HG03342 (cell line): ENCODE data around the gene SMYD3.
"Not testable (repeated sequence)": the region's sequence is repeated elsewhere in the genome, so short reads cannot be mapped to it uniquely, and the experiment has no call there.

Experiments used
- ATAC-seq: cut with Tn5 transposase; IDR thresholded peaks from one replicate; pipeline ENCODE4 v1.9.1; 2021; ENCODE audit warnings: mild to moderate bottlenecking, moderate library complexity; ENCODE audit not compliant: unreplicated experiment

The SMYD3 gene

DNA sequence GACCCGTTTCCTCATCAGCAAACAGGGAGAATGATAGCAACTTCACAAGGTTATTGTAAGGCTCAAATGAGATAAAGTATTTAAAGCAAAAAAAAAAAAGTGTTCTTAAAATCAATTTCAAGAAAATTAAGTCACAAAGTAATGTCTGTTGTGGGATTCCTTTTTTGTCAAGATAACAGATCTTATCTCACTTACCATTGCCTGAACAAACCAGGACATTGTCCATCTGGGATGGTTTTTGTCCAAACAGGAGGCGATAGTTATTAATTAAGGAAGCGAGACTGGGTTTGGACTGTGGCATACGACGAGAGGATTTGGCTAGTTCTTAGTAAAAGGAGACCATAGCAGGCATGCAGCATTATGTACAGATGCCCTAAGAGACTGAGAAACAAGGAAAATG is 458.4 kb downstream of the SMYD3 start:
- ATAC-seq, result no peak

DNA sequence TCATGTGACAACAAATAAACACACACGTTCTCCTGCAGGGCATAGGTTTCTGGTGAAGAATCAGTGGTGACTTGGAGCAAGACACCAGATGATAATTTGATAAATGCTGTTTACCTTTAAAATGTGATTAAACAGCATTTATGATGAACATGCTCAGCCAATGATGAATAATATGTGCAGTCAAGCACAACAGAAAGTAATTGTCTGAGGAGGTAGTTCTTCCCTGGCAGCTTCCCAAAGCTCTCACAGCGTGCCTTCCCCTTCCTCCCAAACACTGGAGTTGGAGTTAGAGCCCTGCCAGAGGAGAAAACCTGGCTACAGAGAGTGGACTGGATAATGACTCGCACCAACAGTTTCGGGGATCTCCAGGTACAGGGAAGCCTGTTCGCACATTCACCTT is 463.5 kb downstream of the SMYD3 start:
- ATAC-seq, result no peak

DNA sequence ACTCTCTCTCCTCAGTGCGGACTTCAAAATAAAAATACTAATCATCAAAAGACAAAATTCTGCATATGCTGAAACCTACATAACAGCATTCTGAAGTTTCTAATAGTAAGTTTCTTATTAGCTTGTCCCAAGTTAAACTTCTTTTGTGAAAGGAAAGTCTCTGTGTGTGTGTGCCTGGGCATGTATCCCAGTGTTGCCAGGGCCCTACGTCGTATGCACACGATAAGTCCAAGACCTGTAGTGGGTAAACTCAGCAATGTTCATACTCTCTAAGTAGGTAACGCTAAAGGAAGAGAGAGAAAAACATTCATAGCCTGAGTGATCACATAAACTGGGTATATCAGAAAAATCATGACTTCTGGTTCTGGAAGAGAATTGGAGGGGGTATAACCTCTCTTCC is 465.7 kb downstream of the SMYD3 start:
- ATAC-seq, result no peak

DNA sequence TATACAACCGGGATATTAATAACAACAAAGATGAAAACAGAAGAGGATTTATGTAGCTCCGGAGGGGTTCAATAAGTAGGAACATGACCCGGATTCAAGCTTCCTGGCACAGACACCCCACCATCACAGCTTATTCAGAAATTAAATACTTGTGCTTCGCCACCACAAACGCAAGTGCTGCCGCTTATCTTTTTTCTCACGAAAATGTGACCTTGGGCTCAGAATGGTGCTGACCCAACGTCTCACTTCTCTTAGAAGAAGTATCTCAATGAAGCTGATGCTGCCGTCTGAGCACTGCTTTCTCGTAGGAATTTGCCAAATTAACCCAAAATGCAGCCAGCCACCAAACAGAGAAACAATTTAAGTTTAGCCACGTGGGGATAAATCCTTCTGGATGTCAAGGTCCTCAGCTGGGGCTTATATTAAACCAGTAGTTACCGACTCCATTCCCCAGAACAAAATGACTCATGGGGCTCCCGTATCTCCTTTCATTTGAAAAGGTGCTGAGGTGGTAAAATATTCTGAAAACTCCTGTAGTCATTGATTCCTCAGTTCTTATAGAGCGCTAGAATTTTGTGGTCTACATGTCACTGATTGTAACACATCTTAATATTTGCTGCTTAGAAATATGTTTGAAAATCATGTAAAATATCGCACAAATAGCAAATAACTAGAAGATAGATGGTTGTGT is 466.7 kb downstream of the SMYD3 start:
- no peak for ATAC-seq

DNA sequence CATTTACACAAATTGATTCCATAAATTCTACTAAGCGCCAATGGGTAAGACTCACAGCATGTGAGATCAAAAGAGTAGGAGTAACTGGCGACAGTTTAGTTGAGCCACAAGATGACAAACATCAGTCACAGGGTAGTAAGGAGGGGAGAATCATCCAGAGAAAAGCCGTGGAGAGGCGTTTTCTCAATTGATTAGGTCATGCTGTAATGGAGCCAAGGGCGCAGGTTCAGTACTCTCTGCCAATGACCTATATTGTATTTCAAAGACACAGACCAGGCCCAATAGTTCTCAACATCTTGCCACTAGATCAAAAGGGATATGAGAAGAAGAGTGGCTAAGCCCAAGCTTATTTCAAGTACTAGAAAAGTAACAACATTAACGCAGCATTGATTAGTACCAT is 467.5 kb downstream of the SMYD3 start:
- ATAC-seq, result no peak

DNA sequence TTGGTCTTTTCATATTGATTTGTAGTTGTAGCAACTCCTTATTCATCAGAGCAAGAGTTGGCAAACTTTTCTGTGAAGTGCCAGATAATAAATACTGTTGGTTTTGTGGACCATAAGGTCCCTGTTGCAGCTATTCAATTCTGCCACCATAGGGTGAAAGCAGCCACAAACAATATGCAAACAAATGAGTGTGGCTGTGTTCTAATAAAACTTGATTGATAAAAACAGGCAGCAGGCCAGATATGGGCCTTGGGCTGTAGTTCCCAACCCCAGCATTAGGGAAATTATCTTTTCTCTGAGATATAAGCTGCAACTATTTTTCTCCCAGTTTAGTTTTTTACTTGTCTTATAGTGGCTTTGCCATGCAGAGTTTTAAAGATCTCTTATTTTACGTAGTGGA is 469.2 kb downstream of the SMYD3 start:
- ATAC-seq, result no peak

DNA sequence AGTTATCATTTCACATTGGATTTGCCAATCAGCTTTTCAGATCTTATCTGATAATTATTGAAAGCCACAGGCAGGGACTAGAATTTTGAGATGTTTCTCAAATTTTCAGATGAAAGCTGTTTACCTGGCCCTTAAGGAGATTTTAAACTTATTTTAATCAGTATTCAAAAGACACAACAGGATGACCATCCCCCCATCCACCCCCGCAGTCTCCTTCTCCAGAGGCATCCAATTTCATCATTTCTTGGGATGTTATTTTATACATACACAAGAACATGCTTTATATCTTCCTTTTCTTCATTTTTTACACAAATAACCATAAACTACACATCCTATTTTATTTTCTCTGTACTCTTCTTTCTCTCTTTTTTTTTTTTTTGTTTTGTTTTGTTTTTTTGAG is 470.9 kb downstream of the SMYD3 start:
- no peak for ATAC-seq

DNA sequence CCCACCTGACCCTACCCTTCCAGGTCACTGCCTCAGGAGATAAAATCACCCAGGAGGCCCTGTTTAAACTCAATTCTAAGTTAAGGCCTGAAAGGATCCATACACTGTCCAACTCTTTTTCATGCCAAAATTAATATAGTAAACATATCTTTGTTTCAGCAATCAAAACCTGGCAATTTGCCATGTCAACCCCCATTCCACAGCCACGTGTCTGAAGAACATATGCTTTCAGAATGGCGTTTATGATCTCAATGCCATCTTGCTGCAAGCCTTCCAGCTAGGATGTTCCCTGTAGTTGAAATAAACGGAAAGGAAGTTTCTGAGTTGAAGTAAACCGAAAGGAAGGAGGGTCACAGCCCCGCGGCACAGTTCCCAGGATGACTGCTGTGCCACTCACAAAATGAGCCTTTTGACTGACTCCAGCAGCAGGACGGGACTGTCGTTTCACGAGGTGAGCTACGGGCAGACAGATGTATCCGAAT is 472.0 kb downstream of the SMYD3 start:
- no peak for ATAC-seq

DNA sequence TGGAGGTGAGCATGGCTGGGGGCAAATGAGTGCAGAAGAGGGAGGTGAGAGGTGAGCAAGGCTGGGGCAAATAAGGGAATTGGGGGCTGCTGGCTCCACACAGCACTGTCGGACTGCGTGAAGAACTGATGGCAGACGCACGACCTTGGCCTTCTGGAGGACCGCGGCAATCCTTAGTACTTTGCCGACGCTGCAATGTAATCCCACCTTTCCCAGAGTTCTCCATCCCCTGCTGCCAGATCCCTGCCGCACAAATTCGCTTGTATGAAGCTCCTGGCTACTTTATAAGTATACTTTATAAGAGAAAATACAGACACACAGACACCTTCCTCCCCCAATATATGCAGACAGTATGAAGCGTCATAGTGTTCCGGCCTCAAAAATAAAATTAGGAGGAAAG is 472.4 kb downstream of the SMYD3 start:
- no peak for ATAC-seq

DNA sequence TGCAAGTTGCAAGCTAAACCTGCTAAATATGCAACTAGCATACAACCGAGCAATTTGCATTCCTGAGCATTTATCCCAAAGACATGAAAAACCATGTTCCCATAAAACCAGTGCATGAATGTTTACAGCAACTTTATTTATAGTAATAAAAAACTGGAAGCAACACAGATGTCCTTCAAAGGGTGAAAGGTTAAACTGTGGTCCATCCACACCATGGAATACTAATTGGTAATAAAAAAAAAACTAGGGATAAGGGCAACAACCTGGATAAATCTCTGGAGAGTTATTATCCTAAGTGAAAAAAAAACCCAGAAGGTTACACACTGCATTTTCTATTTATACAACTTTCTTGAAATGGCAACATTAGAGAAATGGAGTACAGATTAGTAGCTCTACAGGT is 474.1 kb downstream of the SMYD3 start:
- ATAC-seq, result no peak

DNA sequence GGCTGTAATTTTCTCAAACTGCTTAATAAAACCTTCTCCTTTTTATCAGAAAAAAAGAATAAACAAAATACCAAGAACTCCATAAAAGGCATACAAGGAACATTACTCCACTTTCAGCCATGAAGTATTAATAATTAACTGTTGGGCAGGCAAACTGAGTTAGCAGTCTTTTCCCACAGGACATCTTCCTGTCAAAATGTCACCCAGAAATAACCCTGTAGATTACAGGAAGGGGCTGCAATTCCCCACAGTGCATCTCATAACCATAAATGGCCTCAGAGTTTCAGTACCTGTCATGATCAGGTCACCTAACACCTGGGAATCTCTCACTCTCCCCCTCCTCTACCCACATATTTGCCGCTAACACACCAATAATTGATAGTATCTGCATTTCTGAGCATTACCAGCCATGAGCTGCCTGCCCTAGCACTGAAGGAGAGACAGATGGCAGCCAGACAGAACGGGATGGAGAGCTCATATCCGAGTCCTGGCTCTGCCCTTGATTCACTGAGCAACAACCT is 475.0 kb downstream of the SMYD3 start:
- ATAC-seq, result no peak

DNA sequence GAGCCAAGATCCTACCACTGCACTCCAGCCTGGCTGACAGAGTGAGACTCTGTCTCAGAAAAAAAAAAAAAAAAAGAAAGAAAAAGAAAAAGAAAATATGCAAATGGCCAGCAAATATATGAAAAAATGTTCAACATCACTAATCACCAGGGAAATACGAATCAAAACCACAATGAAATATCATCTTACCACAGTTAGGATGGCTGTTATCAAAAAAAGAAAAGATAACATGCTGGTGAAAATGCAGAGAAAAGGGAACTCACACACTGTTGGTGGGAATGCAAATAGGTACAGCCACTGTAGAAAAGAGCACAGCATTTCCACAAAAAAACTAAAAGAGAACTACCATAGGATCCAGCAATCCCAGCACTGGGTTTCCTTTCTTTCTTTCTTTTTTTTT is 477.5 kb downstream of the SMYD3 start:
- no peak for ATAC-seq

DNA sequence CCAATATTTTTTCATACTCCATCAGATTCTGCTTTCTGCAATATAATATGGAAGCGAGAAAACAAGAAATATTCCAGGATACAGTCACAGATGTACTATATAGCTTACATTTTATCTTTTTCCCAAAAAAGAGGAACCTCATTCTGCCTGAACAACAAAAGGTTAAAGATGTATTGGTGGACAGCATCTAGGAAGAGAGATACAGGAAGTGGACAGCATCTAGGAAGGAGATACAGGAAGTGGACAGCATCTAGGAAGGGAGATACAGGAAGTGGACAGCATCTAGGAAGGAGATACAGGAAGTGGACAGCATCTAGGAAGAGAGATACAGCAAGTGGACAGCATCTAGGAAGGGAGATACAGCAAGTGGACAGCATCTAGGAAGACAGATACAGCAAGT is 483.0 kb downstream of the SMYD3 start:
- not testable (repeated sequence) for ATAC-seq

DNA sequence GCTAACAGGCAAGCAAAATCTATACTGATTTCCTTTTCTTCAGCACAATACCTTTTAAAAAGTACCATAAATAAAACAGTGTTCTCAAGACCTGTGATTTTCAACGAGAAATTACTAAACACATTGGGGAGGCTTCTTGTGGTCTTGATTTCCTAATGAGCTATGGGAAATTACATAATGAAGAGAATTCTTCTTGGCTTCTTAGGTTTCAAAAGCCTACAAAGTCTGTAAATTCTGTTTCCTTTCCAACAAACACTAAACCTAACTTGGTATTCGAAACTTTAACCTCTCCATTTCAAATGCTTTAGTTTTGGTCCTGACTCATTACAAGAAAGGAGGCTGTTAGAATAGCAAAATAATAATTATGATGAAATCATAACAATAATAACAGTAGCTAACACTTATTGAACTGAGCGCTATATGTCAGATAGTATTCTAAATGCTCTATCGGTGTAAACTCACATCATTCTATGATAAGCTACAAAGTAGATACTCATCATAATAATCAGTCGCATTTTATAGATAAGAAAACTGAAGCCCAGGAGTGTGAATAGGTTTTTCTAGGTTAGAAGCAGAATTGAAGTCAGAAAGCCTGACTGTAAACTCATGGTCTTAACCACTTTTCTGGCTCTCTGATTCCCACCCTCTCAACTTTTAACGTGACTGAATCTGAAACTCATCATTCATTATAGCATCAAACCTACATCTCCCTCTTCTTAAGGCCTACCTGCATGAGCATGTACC is 486.7 kb downstream of the SMYD3 start:
- no peak for ATAC-seq

DNA sequence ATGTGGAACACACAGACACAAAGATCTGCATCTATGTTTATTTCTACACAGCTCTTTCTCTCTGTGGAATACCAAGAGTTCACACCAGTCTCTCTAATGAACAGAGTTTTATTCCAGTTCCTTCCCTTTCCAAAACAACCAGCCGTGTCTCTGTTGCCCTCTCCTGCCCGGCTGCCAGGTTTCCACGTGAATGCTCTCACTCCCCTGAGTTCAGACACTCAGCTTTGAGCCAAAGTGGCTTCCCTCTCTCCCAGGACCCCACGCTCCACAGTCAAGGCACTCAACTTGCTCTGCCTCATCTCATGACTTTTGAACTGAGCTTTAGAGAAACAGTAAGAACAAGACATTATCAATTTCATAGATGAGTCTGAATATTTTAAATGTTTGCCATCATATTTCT is 488.9 kb downstream of the SMYD3 start:
- no peak for ATAC-seq

DNA sequence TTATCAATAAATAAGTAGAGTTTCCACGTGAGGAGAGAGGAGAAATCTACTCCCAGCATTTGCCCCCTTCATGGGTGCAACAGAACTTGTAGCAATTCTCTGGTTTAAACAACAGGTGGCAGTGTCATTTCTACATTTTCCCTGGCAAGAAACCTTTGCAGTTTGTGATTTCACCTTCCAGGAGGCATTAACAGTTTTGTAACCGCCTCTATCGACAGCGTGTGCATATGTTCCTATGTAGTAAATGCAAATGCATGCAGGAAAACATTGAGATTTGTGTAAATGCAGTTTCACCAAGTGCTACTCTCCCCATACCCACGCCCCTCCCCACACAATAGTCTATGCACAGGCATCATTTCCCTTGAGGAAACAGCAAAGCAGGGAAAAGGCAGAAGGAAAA is 494.7 kb downstream of the SMYD3 start:
- peak; percentile 49 for ATAC-seq

DNA sequence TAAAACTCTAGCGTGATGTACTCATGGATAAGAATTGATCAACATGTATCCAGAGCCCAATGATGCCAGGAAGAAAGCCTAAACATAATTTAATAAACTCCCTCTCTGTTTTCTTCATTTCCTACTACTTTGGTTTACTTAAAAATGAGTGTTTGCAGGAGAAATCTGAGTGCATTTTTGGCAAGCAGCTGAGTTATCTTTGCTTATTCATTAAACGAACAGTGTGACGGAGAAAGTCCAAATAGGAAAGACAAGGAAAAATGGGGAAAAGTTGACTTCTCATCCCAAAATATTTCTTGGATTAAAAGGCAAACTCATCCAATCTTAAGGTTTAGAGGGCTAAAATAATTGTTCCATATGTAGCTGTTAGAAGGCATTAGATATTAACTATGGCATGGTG is 496.7 kb downstream of the SMYD3 start:
- ATAC-seq, result no peak

DNA sequence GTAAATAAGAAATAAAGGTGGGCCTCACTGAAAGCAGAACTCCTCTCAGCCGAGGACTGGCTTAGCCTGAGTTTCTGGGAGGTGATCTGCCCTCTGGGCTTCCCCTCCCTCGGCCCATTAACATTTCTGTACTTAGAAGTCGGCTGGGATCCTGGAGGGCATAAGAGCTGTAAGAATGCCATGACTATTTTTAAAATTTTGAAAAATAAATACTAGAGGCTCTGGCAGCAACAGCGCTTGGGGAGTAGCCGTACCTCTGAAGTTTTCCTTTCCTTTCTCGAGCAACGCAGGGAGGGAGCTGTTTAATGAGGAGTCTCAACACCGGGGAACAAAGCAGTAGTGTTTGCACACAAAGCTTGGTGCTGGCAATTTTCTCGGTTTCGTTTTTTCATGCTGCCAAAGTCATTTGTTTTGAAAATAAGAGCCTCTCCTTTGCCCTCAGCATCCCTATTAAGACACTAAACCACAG is 498.7 kb downstream of the SMYD3 start:
- ATAC-seq, result no peak

DNA sequence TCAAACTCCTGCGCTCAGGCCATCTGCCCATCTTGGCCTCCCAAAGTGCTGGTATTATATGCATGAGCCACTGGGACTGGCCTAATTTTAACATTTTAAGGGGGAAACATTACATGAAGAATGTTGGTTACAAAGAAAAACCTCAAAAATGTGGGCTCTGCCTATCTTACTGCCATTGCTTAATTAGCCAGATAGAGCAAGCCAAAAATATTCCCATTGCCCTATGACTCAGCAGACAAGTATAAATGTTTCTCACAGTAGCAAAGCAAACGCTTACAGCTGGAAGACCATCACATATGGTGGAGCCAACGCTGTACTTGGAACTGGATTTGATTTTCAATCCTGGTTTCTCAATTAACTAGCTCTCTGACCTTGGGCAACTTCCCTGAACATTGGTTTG is 502.0 kb downstream of the SMYD3 start:
- ATAC-seq, result no peak

DNA sequence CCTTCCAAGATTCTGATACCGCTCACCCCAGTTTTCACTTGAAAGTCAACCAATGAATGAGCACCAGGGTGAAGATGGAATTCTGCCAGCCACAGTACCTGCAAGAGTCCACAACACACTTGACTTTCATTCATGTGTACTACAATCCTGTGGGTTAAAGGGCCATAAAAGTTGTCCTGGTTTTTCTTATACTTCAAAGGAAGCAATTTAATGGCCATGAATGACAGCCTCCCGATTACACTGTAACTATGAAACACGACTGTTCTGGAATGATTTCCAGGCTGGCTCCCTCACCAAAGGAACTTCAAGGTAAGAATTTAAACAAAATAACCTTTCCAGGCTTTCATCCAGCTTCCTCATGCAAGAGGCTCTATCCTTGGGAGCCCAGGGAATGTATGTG is 502.8 kb downstream of the SMYD3 start:
- ATAC-seq, result no peak

DNA sequence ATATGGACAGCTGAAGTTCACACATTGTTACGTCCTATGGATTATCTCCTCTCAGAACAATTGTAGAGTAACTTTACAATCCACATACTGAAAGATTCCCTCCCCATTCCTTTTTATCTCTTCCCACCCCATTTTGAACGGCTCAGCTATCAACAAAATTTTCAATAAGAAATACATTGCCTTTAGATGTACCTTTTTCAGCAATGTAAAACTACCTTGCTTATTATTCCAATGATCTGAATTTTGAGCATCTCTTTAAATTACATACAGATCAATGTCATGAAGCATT is 503.7 kb downstream of the SMYD3 start:
- no peak for ATAC-seq

DNA sequence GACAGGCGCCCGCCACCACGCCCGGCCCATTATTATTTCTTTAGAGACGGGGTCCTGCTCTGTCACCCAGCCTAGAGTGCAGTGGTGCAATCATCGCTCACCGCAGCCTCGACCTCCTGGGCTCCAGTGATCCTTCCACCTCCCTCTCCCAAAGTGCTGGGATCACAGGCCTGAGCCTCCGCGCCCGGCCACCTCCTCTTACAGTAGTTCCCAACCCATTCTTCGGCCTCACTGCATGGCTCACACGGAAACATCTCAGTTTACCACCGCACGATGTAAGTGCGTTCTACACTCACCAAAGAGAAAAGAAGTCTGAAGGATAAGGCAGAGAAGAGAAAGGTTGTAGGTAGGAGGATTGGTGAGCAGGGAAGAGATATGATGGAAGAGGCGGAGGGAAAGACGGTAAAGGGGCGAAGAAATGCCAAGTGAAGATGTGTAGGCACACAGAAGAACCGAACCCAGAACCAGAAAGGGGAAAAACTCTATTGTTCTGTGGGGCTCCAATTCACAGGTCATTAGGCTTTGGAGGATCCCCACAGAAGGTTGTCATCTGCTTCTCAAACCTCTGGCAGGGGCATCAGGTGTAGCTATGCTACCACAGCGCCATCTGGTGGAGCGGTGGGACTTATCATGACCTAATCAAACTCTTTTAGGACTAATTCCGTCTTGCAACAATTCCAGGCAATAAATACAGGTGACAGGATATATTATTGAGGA is 504.2 kb downstream of the SMYD3 start:
- ATAC-seq, result peak; percentile 61
